Suppressor macrophage treated with lipopolysaccharide for 1 hour (primary cell): ENCODE results near the gene ITPKB.
"Not testable (repeated sequence)": the region's sequence is repeated elsewhere in the genome, so short reads cannot be mapped to it uniquely, and the experiment has no call there.

Experiments
- DNase-seq, 3 donors: peaks; one replicate each; pipeline ENCODE4 v3.0.0-alpha.2; 2020 to 2022

Gene ITPKB

DNA sequence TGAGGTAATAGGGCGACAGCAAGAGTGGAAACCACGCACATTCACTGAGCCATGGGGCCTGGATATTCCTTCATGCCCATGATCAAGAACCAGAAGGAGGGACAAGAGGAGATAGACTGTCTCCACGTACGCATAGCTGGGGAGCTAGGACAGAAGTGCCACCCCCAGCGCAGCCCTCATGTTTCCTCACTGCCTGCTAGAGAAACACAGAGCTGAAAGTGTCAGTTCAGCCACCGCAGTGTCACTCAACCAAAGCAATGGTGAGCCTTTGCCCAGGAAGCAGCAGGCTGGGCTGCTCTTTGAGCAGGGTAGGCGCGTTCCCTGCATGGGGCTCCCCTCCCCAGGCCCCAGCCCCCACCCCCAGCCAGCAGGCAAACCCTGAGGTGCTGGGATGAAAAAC lies 122.0 kb downstream of the ITPKB start:
- DNase-seq = no peak

DNA sequence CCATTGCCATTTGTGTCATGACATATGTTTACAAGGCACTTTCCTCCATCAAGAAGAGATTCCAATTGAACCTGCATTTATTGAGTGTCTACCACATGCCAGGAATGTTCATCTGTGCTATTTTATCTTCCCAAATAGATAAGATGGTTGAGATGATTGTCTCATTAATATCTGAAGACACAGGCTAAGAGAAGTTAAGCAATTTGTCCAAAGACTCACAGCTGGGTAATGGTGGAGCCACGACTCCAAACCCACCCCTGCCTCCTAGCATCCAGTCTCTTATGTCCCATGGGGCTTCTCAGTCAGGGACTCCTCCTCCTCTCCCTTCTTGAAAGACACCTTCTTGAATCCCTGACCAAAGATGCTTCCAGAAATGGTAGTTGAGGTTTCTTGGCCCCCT lies 122.4 kb downstream of the ITPKB start:
- DNase-seq = no peak

DNA sequence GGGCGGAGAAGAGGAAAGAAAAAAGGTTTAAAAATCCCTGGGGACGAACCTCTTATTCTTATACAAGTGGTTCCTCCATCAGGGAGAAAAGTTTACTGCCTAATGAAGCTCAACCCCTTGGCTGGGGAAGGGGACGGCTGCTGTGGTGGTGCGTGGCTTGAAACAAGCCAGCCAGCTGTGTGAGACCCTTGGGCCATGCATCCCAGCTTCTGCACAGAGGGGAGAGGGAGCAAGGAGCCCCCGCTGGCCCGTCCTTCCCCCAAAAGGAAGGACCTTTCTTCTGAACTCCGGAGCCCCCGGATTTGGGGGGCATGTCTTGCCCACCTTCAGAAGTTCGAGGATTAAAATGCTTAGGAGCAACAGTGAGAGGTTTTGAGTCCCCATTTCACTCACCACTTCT lies 123.2 kb downstream of the ITPKB start:
- DNase-seq = no peak

DNA sequence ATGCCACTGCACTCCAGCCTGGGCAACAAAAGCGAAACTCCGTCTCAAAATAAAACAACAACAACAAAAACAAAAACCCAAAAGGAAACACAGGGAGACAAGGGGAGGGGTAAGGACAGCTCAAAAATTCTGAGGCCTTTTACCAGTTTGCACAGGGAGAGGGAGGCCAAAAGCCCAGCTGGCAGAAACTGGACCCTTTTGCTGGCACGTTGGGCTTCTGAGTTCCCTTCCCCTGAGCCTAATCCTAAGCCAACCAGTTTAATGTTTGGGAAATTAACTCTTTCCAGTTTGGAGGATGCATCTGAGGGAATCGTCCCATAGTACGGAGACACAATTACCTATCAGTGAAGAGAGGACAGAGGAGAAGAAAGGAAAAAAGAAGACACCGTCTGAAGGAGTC lies 127.1 kb downstream of the ITPKB start:
- DNase-seq = not testable (repeated sequence)

DNA sequence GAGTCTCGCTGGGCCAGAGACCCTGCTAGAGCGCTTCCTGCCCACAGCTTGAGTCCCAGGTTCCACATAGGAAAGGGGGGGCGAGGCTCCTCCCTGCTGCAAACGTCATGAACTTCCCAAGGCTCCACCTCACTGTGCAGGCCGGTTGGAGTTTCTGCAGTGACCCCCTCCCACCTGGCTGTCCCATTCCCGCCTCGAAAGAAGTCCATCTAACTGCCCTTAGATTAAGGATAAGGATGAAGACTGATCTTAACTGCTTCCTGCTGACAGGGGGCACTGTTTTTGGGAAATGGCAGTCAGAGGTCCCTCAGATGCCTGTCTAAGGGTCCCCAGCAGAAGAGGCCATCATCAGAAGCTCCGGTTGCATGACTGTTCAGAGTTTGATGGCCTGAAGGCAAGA lies 127.8 kb downstream of the ITPKB start:
- no peak for DNase-seq

DNA sequence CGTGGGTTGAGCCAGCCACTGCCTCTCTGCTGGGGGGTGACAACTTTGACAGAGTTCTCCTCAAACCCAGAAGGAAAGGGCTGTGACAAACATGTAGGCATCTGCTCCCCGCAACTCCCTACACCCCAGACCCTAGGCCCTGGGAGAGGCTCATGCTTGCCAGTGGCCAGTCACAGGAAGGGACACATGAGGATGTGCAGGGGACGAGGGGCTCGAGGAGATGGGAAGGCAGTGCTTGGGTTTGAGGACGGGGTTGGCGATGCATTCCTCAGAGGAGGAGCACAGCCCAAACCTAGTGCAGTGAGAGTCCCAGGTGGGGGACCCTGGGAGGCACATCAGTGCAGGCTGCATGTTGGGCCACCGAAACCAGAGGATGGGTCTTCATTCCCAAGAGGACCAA lies 128.4 kb downstream of the ITPKB start:
- DNase-seq = no peak

DNA sequence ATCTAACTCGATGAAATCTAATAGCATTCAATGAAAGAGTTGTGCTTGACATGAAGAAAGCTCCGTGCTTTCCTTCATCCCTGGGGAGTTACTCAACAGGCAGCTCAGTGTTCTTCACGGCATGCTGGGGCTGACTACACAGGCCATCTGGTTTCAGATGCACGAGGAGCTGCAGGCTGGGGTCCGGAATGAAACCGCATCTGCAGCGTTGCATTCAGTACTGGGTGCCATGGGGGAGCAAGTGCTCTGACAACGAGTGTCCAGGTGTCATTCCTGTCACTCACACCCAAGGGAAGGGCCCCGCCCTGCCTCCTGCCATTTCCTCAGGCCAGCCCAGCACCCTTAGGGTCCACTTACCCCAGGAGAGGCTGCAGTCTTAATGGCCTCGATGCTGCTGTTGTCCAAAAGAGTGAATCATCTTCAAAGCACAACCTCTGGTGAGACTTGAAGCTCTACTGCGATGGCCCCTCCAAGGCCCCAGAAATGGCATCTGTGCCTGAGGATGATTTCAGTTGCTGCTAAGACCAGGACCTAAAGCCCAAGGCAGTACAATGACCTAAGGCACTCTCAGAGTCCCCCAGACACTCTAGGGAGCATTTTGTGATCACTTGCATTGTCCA lies 129.1 kb downstream of the ITPKB start:
- DNase-seq = no peak

DNA sequence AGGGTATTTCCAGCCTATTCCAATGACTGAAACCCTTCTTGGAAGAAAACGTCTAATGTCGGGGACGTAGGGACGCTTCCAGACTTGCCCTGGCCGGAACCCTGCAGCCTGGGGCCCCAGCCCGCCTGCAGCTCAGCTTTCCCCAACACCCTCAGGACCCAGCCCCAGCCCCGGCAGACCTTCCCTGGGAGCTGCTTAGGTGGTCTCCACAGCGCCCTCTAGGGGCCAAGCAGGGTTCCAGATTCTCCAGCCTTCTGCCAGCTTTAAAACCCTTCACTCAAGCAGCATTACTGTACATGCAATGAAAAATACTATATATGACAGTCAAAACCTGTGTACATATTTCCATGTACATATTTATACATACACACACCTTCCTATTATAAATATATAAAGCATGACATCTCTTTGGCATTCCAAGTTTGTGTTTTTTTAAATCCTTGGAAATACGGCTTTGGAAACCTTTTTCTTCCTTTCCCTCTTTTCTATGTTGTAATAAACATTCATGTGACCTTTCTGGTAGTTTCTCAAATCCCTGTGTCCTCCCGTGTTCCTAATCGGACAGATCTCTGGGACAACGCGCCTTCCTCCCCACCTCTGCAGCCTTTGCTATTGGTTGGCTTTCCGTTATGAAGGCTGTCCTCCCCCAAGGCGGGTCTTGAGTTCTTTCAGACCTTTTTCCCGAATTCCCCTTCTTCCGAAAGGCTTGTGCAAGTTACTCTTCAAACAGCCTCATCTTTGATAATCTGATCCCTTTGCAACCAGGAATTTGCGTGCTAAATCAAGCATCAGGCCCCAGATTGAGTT lies 130.2 kb downstream of the ITPKB start:
- peak; percentile 73 to 88 (median 79) for DNase-seq

DNA sequence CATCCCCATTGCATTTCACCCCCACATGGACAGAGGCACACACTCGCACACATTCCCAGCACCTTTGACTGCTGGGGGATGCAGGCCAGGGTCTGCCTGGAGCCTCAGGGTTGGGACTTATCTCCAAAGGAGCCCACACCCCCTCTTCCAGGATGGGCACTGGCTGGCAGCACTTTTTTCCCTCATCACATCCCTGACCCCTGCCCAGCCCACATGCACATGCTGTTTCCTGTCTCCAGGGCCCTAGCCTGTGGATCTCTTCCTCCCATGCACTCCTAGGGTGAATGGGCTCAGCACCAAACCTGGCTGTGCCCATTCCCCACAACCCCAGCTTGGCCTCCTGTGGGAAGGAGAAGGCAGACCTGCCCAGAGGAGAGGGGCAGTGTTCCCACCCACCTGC lies 131.3 kb downstream of the ITPKB start:
- DNase-seq = no peak

DNA sequence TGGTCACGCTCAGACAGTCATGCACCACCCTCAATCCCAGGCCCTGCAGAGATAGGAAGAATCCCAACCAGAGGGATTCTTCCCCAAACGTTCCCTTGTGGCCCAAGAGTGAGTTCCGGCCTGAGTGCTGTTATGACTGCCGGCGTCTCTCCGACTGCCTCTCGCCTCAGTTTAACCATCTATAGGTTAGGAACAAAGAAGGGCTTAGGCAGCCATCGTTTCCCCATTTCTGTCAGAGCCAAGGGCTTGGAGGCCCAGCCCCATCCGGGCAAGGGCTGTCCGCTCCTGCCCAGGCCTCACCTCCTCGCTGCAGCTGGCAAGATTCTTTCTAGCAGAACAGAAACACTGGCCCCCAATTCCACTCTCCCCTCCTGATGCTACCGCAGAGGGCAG lies 131.8 kb downstream of the ITPKB start:
- no peak for DNase-seq

DNA sequence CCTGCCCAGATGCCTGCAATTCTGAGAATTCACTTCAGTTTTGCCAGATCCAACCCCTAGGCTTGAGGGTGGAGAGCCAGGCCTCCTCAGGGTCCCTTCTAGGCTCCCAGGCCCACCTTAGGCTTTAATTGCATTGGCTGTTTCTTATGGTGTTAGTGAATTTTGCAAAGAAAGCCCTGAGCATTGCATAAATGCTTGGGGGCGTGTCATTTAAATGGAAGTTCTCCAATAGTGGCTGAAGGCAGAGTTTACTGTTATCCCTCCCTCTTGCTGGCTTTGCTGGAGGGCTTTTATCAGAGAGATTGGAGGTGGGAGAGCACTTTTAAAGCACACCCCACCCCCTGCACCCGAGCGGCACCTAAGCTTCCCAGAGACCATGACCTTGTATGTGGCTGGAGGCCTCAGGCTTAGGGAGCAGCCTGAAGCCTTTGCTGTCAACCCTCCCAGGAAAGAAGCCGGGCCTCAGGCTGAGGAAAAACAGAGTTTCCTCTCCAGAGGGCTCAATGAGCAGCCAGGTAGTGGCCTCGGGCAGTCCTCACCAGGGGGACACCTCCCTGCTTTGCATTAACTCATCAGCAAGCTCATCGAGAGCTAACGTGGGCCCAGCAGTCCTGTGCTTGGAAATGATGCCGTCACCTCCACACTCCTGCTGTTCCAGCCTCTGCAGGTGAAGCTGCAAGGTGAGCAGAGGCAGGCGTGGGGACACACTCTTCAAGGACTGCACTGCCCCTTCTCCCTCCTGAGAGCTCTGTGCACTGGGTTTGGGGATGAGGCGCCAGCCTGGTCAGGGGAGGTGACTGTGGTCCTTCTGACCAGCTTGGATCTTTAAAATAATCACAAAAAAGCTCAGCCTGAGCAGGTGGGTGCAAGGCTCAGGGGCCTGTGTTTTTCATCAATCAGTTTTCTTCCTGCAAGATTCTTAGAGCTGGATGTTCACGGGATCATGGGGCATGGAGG lies 132.5 kb downstream of the ITPKB start:
- no peak for DNase-seq

DNA sequence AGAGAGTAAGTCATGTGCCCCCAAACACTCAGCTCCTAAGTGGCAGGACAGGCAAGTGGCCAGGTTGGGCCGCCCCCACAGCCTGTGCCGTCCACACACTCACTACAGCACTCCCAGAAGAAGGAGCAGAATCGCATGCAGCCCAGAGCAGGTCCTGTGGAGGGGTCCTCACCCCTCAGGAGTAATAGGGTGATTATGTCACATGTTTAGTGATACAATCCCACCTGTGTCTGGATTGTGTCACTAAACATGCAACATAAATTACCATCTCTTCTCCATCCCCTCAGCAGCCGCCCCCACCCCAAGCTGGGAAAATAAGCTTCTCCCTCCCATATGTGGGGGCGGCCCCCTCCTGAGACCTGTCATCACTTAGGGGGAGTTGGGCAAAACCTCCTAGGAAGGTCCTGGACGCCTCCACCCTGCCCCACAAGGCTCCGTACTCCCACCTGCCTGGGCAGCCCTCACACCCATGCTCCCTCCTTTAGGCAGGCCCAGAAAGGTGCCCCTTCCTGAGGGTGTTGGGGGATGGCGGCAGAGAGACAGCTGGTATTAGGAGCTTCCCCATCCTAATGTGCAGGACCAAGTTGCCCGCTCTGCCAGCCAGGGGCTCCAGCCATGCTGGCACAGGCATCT lies 133.6 kb downstream of the ITPKB start:
- no peak for DNase-seq

DNA sequence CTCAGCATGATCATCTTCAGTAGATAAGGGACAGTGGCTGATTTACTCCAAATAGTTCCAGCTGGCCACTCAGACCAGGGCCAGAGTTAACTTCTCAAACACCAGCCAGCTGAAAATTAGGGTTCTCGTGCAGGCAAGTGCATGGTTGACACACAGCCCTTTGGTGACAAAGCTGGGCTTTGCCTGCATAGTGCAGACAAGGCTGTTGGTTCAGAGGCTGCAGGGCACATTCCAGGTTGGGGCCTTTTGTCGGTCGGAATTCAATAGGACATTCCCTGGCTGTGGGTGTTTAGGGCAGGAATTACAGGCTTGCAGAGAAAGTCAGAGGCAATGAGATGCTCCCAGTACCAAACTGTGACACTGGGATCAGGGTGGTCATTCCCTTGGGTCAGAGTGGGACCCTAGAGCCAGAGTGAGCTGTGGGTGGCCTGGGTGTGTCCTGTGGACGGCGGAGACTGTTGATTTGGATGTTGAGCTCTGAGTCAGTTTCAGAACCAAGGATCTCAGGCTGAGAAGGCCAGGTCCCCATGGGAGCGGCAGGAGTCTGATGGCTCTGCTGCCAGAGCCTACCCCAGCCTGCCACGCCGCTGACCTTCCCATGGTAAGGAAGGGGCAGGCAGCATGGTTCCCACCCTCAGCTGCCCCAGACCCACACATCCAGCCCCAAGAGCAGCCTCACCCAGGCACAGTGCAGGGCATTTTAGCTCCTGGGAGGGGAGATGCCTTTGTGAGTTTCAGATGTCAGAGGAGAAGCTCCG lies 134.3 kb downstream of the ITPKB start:
- DNase-seq = no peak

DNA sequence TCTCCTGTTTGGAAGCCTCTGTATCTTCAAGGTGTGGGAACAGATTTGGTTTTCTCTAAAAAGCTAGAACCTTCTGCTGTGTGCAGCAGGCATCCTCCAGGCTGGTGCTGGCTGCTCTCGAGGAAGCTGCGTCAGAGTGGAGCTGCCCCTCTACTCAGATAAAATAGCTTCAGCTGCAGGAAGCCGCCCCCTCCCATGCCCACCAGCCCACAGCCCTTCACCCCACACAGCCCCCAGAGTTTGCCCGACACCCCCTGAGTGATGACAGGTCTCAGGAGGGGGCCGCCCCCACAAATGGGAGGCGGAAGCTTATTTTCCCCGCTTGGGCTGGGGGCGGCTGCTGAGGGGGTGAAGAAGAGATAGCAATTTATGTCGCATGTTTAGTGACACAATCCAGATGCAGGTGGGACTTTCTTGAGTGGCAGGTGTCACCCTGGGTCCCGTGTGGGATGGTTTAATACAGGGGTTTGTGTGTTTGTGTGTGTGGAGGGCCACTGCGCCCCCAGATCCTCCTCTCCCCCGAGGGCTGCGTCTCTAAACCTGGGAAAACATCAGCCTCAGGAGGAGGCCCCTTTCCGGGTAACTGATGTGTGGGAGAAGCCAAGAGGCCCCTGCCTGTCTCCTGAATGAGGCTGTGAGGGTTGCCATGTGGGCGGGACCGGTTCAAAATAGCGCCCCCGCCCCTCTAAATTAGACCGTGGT lies 135.1 kb downstream of the ITPKB start:
- DNase-seq = no peak

DNA sequence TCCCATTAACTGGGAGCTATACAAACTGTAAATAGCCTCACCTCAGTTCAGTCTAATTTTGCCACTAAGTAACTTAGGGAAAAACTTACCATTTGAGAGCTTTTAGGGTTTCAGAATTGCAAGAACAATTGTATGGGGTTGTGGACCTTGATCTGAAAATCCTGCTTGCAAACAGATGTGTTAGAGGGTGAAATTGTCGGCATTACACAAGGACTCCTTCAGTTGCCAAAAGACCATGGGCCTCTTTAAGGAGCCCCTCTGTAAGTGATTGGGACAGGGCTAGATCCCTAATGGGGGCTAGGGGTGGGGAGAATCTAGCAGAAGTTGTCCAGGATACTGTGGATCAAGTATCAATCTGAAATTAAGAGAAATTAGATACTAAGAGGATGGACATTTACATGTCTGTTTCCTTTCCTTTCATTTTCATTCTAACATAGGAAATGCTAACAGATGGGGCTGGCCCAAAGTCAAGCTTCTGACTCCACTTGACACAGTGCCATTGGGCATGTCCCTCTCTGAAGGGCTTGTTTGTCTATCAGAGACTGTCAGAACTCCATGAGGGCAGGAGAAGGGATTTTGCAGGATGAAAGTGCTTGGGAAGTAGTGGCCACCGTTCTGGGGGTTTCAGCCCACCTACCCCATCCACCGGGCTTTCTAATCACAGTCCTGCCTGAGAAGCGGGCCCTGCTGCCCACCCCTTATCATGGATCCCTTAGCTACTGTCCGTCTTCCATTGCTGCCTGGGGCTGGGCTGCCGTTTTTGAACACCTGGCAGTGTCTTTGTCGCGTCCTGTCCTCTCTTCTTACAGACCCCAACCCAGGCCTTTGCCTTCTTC lies 135.8 kb downstream of the ITPKB start:
- DNase-seq = no peak

DNA sequence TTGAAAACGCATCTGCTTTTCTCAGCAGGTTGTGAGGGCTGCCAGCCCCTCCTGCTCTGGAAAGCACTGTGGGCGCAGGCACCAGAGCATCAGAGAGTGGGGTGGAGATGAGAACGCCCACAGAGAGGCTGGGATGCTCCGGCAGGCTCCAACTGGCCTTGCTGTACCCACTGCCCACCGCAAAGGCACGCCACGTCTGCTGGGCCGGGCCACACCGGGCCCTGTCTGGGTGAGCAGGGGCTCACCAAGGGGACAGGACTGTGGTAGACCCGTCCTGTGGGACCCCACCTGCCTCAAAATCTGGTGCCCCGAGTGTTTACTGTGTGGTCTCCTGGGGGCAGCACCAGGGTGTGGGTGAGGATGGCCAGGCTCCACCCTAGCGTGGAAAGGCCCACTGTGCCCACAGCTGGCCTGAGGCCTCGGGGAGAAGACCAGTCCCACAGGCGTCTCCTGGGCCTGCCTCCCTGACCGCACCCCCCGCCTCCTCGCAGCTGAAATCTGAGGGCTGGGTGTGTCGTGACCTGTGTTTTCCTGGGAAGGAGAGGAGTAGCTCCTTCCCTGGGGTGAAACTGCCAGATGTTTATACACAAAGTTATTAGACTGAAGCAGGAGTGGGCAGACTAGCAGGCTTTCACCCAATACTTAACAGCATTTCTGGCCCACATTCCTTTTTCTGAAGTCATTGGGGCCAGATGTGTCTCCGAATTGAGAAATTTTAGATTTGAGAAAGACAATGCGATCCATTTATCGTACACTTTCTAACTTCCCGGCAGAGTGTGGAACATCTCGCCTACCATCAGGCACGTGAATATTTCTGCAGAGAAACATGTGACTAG lies 136.7 kb downstream of the ITPKB start:
- DNase-seq = no peak

DNA sequence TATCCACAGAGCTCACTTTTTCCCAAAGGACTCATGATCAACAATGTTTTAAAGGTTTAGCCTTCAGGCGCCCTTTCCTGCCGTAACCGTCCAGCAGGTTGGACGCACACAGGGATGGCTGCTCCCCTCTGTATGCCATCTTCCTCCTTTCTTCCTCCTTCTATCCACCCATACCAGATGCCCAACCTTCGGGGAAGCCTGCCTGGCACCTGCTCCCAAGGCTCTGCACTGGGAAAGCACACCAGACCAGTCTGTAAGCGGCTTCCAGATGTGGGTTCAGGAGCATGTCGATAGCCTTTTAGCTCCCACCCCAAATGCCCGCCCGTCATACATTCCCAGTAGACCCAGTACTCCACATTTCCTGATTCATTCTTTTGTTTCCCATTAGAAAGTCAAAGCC lies 137.6 kb downstream of the ITPKB start:
- no peak for DNase-seq

DNA sequence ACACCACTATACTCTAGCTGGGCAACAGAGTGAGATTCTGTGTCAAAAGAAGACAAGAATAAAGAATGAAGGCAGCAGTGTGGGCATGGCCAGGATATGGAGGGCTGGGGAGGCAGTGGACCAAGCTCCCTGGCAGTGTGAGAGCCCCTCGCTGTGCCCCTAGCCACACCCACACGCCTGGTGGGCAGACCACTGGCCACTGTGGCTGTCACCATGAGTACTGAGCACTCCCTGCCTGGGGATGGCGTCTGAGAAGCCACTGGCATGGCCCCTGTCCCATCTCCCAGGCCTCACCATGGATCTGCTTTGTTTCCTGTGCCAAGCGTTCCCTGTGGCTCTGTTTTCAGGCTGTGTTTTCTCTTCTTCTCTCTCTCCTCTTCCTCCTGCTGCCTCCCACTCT lies 138.8 kb downstream of the ITPKB start:
- no peak for DNase-seq

DNA sequence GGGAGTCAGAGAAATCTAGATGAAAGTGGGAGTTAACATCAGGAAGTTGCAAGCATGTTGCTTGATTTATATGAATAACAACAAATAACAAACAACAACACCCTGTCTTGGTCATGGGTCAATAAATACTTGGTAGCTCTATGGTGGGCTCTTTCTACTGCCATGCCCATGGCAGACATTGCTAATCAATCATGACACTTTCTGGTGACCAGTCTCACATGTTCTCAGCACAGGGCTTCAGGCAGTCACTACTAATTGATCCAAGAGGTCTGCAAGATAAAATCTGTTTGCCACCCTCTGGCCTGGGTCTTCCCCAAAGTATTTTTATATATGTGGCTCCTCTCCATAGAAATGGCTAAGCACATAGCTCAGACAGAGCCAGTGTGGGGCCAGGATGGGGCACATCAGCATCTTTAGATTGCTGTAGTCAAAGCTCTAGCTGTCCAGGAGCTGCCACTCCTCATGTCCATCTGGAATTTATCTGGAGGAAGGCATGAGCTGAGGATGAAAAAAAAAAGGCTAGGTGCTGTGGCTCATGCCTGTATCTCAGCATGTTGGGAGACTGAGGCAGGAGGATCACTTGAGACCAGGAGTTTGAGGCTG lies 139.3 kb downstream of the ITPKB start:
- no peak for DNase-seq
